CD14-positive monocyte (primary cell): ENCODE data around the gene PBX4. TPM values are rescaled to one million over a fixed set of nuclear protein-coding genes. Genes with fewer than 3 reads are reported as not detected.
A peak's percentile ranks its signal among the peaks of the same experiment; 100 is the strongest.

ENCODE experiments used
- DNase-seq, 3 donors: peaks; one replicate each; pipeline ENCODE4 v3.0.0-alpha.2; 2011 to 2022
- H2AFZ ChIP-seq: 2 replicates; pipeline ENCODE4 v1.6.0; 2012; ENCODE audit warnings: mild to moderate bottlenecking, low read depth, low read length, inconsistent platforms; ENCODE audit not compliant: insufficient read depth, poor library complexity, severe bottlenecking
- H3K27ac ChIP-seq, 2 donors: 1 replicate in 1 of 2; 2 replicates in 1 of 2; pipeline ENCODE4 v1.5.1; 2012 to 2013; ENCODE audit warnings: low read length in 2 of 2, control low read depth in 1 of 2, inconsistent platforms in 1 of 2, low read depth in 1 of 2, mild to moderate bottlenecking in 1 of 2
- H3K27me3 ChIP-seq, 2 donors: one replicate each; pipeline versions ENCODE4 v1.6.0 to v1.6.1; 2011 to 2013; ENCODE audit warnings: low read length in 2 of 2; ENCODE audit not compliant: control insufficient read depth in 2 of 2, insufficient read depth in 2 of 2
- H3K36me3 ChIP-seq, 2 donors: replicated peaks in 1 of 2; 1 replicate in 1 of 2; 2 replicates in 1 of 2; pipeline versions ENCODE4 v1.5.1 to v1.6.1; 2012 to 2013; ENCODE audit warnings: low read length in 2 of 2, control low read depth in 1 of 2, inconsistent platforms in 1 of 2, mild to moderate bottlenecking in 1 of 2; ENCODE audit not compliant: insufficient read depth in 2 of 2, control insufficient read depth in 1 of 2
- H3K4me1 ChIP-seq, 2 donors: 1 replicate in 1 of 2; 2 replicates in 1 of 2; pipeline versions ENCODE4 v1.5.1 to v1.6.1; 2012 to 2013; ENCODE audit warnings: low read length in 2 of 2, control low read depth in 1 of 2, inconsistent platforms in 1 of 2, mild to moderate bottlenecking in 1 of 2, moderate library complexity in 1 of 2; ENCODE audit not compliant: insufficient read depth in 2 of 2, control insufficient read depth in 1 of 2
- H3K4me2 ChIP-seq: replicated peaks from 2 replicates; pipeline ENCODE3; 2012; ENCODE audit warnings: low read length, moderate library complexity, mild to moderate bottlenecking; ENCODE audit not compliant: poor library complexity, severe bottlenecking; ENCODE audit errors: extremely low read depth
- H3K4me3 ChIP-seq, 3 experiments: fragments of 200-600 bp in 1 of 3; sonication (generic) in 1 of 3; replicated peaks in 1 of 3; 1 replicate in 2 of 3; 2 replicates in 1 of 3; pipeline ENCODE4 v1.5.1; 2011 to 2013; ENCODE audit warnings: low read length in 3 of 3, mild to moderate bottlenecking in 3 of 3, control low read depth in 2 of 3, low read depth in 2 of 3, inconsistent platforms in 1 of 3, moderate library complexity in 1 of 3
- H3K79me2 ChIP-seq: 2 replicates; pipeline ENCODE4 v1.6.0; 2012; ENCODE audit warnings: mild to moderate bottlenecking, control low read depth, inconsistent platforms, low read length, moderate library complexity; ENCODE audit not compliant: insufficient read depth
- H3K9ac ChIP-seq: 2 replicates; pipeline ENCODE4 v1.6.0; 2017; ENCODE audit warnings: low read length, mild to moderate bottlenecking; ENCODE audit not compliant: insufficient read depth, poor library complexity, severe bottlenecking
- H3K9me3 ChIP-seq, 2 donors: replicated peaks in 1 of 2; 1 replicate in 1 of 2; 2 replicates in 1 of 2; pipeline versions ENCODE4 v1.5.1 to v1.6.1; 2012 to 2013; ENCODE audit warnings: low read length in 2 of 2, control low read depth in 1 of 2; ENCODE audit not compliant: control insufficient read depth in 1 of 2, insufficient read depth in 1 of 2
- H4K20me1 ChIP-seq: 2 replicates; pipeline ENCODE4 v1.6.0; 2012; ENCODE audit warnings: mild to moderate bottlenecking, low read length, control low read depth, moderate library complexity; ENCODE audit not compliant: insufficient read depth
- H3K27ac Mint-ChIP-seq, 7 donors: one replicate each; pipeline ENCODE4 v1.8.0; 2020; ENCODE audit warnings: mild to moderate bottlenecking in 7 of 7, mixed read lengths in 7 of 7, moderate library complexity in 6 of 7, inconsistent platforms in 2 of 7
- H3K27me3 Mint-ChIP-seq, 3 donors: one replicate each; pipeline ENCODE4 v1.8.0; 2021 to 2022; ENCODE audit warnings: low read depth in 3 of 3, mild to moderate bottlenecking in 3 of 3, mixed read lengths in 3 of 3, moderate library complexity in 3 of 3, inconsistent platforms in 1 of 3
- H3K36me3 Mint-ChIP-seq, 2 donors: one replicate each; pipeline ENCODE4 v1.8.0; 2020; ENCODE audit warnings: mixed read lengths in 2 of 2, inconsistent platforms in 1 of 2, mild to moderate bottlenecking in 1 of 2
- H3K4me1 Mint-ChIP-seq: one replicate; pipeline ENCODE4 v1.8.0; 2020; ENCODE audit warnings: mild to moderate bottlenecking, mixed read lengths
- H3K4me3 Mint-ChIP-seq, 2 donors: one replicate each; pipeline ENCODE4 v1.8.0; 2020; ENCODE audit warnings: mild to moderate bottlenecking in 2 of 2, mixed read lengths in 2 of 2, moderate library complexity in 1 of 2
- H3K9me3 Mint-ChIP-seq, 7 donors: one replicate each; pipeline ENCODE4 v1.8.0; 2020 to 2022; ENCODE audit warnings: mixed read lengths in 7 of 7, mild to moderate bottlenecking in 6 of 7, moderate library complexity in 6 of 7, inconsistent platforms in 2 of 7
- WGBS: methylation state at CpG from one replicate; pipeline ENCODE4 v1.1.5; 2013; ENCODE audit warnings: missing lambda C conversion rate; ENCODE audit not compliant: insufficient coverage; 5-methylcytosine and 5-hydroxymethylcytosine counted together
- intact Hi-C, 2 donors: fragments of 100-400 bp; cut with micrococcal nuclease; formaldehyde crosslinking; loops; one replicate each; pipeline versions ENCODE4 v1.15.0 to v1.15.1; 2023
- polyA plus RNA-seq, 3 donors: library from polyadenylated mRNA; depleted of rRNA in 1 of 3; unstranded in 2 of 3; stranded (reverse) in 1 of 3; fragments of 300-500 nt in 2 of 3; fragments of >200 nt in 1 of 3; fragmentation: Illumina TruSeq in 2 of 3; gene quantifications; 1 replicate in 2 of 3; 2 replicates in 1 of 3; pipeline ENCODE4 v1.2.3, GENCODE V29; 2012 to 2021
- TF ChIP-seq, protein P1 (sequence below): fragments of 200-600 bp; IDR thresholded peaks from one replicate; pipeline ENCODE4 v1.8.0; 2022; ENCODE audit warnings: antibody characterized with exemption, mild to moderate bottlenecking

PBX4 gene
- polyA plus RNA-seq, 3 donors, result 2.4 TPM; not detected in 2

DNA sequence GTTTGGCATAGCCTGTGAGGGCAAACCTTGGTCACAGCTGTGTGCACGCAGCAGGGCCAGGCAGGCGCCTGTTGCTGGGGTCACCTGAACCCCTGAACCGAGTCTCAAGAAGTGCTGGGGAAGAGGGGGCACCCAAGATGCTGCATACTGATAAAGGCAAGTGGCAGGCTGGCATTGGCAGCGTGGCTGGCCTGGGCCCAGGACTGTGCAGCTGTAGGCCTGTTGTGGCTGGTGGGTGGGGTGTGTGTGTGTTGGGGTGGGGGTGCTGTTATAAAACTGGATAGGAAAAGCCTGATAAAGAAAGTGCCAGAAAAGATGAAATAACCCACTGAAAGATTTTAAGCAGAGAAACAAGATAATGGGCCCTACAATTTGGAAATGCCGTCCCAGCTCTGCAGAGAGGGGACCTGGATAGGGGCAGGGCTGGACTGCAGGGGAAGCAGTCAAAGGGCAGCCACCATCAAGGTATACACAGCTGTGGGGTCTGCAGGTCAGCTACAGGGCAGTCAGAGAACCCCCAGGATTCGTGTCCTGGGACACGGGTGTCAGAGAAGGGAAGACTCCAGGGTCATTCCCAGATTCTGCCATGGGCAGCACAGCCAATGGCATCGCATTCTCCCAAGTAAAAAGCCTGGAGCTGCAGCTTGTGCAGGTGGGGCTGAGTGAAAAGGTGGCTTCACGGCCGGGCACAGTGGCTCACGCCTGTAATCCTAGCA lies 47.3 kb downstream of the PBX4 start:
- Histone ChIP-seq H3K36me3 (no peaks in the 10 kb centered on the region), H2AFZ (no peak overlapping the region), H3K27me3 (no peaks in the 10 kb centered on the region), H3K4me3 (no peak overlapping the region), H3K9me3 (no peaks in the 10 kb centered on the region), H3K27ac (no peak overlapping the region), H3K4me1 (no peaks in the 10 kb centered on the region), H3K79me2 (no peaks in the 10 kb centered on the region), H3K4me2 (no peak overlapping the region), H4K20me1 (no peaks in the 10 kb centered on the region), H3K9ac (no peak overlapping the region)
- intact Hi-C loops, result no loop called here
- TF ChIP-seq, protein P1, sequence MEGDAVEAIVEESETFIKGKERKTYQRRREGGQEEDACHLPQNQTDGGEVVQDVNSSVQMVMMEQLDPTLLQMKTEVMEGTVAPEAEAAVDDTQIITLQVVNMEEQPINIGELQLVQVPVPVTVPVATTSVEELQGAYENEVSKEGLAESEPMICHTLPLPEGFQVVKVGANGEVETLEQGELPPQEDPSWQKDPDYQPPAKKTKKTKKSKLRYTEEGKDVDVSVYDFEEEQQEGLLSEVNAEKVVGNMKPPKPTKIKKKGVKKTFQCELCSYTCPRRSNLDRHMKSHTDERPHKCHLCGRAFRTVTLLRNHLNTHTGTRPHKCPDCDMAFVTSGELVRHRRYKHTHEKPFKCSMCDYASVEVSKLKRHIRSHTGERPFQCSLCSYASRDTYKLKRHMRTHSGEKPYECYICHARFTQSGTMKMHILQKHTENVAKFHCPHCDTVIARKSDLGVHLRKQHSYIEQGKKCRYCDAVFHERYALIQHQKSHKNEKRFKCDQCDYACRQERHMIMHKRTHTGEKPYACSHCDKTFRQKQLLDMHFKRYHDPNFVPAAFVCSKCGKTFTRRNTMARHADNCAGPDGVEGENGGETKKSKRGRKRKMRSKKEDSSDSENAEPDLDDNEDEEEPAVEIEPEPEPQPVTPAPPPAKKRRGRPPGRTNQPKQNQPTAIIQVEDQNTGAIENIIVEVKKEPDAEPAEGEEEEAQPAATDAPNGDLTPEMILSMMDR, result no peak
- DNase-seq, result no peak
- H3K27ac Mint-ChIP-seq, result no peak overlapping the region
- WGBS, result 93% methylated on average over 8 of the region's 11 CpGs
- H3K4me1 Mint-ChIP-seq, result no peaks in the 10 kb centered on the region
- H3K27me3 Mint-ChIP-seq, result peaks cover 1 to 5% (median 2%) of the 10 kb centered on the region in 3 donors
- H3K4me3 Mint-ChIP-seq, result no peak overlapping the region
- H3K36me3 Mint-ChIP-seq, result no peaks in the 10 kb centered on the region
- peaks cover 0 to 3% (median 0%) of the 10 kb centered on the region in 7 donors for H3K9me3 Mint-ChIP-seq

DNA sequence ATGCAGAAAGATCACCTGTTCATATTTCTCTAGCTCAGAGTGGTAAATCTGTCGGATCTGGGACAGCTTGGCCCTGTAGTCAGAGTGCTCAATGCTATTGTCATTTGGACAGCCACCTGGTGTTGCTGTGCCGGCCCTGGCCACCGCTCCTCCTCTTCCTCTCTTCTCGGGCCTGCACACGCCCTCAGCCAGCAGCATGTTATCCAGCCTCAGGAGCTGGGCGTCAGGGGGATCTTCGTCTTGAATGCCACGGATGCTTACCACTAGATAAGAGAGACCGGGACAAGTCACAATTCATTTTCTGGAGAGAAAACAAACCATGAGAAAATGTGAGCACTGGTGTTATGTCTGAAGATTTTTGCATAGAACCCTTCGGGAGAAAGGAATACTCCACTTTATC lies 47.9 kb downstream of the PBX4 start:
- intact Hi-C loops, result no loop called here
- DNase-seq, result no peak
- no peak overlapping the region for H2AFZ ChIP-seq
- no peak overlapping the region for H3K4me3 ChIP-seq
- H3K4me1 ChIP-seq, result no peaks in the 10 kb centered on the region
- WGBS, result 95% methylated on average over 7 of the region's 10 CpGs
- no peaks in the 10 kb centered on the region for H3K27me3 ChIP-seq
- no peak overlapping the region for H3K4me2 ChIP-seq
- no peak overlapping the region for H3K27ac ChIP-seq
- TF ChIP-seq, protein P1, result no peak
- H3K36me3 ChIP-seq, result no peaks in the 10 kb centered on the region
- H3K79me2 ChIP-seq, result no peaks in the 10 kb centered on the region
- H3K9ac ChIP-seq, result no peak overlapping the region
- no peaks in the 10 kb centered on the region for H3K4me1 Mint-ChIP-seq
- peaks cover 0 to 5% (median 2%) of the 10 kb centered on the region in 3 donors for H3K27me3 Mint-ChIP-seq
- H3K36me3 Mint-ChIP-seq, result no peaks in the 10 kb centered on the region
- H3K9me3 Mint-ChIP-seq, result peaks cover 0 to 3% (median 0%) of the 10 kb centered on the region in 7 donors
- no peaks in the 10 kb centered on the region for H3K9me3 ChIP-seq
- peak overlapping the region in 1 of 7 donors; percentile 58 for H3K27ac Mint-ChIP-seq
- H3K4me3 Mint-ChIP-seq, result no peak overlapping the region
- no peaks in the 10 kb centered on the region for H4K20me1 ChIP-seq
